DND-41 (cell line): ENCODE data around the gene NRG2.

Experiments used
- ATAC-seq: fragments of 200-7000 bp; cut with Tn5 transposase; 3 replicates; pipeline ENCODE4 v1.9.1; 2021; ENCODE audit warnings: low read depth; ENCODE audit not compliant: insufficient read depth
- DNase-seq: peaks from one replicate; pipeline ENCODE4 v3.0.0-alpha.2; 2020
- H2AFZ ChIP-seq: 2 replicates; pipeline ENCODE4 v1.6.0; 2012; ENCODE audit warnings: low read depth, low read length
- H3K27ac ChIP-seq: 2 replicates; pipeline ENCODE4 v1.5.1; 2012; ENCODE audit warnings: low read length, inconsistent platforms
- H3K27me3 ChIP-seq: fragments of 200-600 bp; sonication (generic); 2 replicates; pipeline ENCODE4 v1.6.0; 2012; ENCODE audit warnings: low read length, mild to moderate bottlenecking, inconsistent platforms; ENCODE audit not compliant: insufficient read depth, poor library complexity
- H3K36me3 ChIP-seq: 2 replicates; pipeline ENCODE4 v1.5.1; 2012; ENCODE audit warnings: low read length, inconsistent platforms; ENCODE audit not compliant: insufficient read depth
- H3K4me1 ChIP-seq: 2 replicates; pipeline ENCODE4 v1.5.1; 2012; ENCODE audit warnings: mild to moderate bottlenecking, low read length; ENCODE audit not compliant: insufficient read depth
- H3K4me2 ChIP-seq: 2 replicates; pipeline ENCODE4 v1.6.0; 2012; ENCODE audit warnings: mild to moderate bottlenecking, moderate library complexity, low read length, inconsistent platforms; ENCODE audit not compliant: insufficient read depth
- H3K4me3 ChIP-seq, 2 experiments: fragments of 200-600 bp in 1 of 2; shearing (Covaris generic) in 1 of 2; 2 replicates each; pipeline ENCODE4 v1.5.1; 2012 to 2016; ENCODE audit warnings: inconsistent platforms in 2 of 2, low read length in 2 of 2, mild to moderate bottlenecking in 2 of 2, low read depth in 1 of 2, moderate library complexity in 1 of 2
- H3K79me2 ChIP-seq: 2 replicates; pipeline ENCODE4 v1.6.0; 2012; ENCODE audit warnings: low read length, inconsistent platforms; ENCODE audit not compliant: insufficient read depth
- H3K9ac ChIP-seq: 2 replicates; pipeline ENCODE4 v1.6.0; 2012; ENCODE audit warnings: low read depth, mild to moderate bottlenecking, inconsistent platforms, low read length, moderate library complexity
- H3K9me3 ChIP-seq: 2 replicates; pipeline ENCODE4 v1.5.1; 2012; ENCODE audit warnings: low read length, moderate library complexity, mild to moderate bottlenecking, inconsistent platforms; ENCODE audit not compliant: insufficient read depth, severe bottlenecking
- H4K20me1 ChIP-seq: 2 replicates; pipeline ENCODE4 v1.6.0; 2012; ENCODE audit warnings: low read length; ENCODE audit not compliant: insufficient read depth
- CTCF ChIP-seq: IDR thresholded peaks from 2 replicates; pipeline ENCODE4 v1.5.1; 2012; ENCODE audit warnings: borderline replicate concordance, low read length, moderate library complexity, mild to moderate bottlenecking; ENCODE audit not compliant: poor library complexity, severe bottlenecking; ENCODE audit errors: extremely low read depth
- EZH2 ChIP-seq: IDR thresholded peaks from 3 replicates; pipeline ENCODE4 v1.6.1; 2012; ENCODE audit warnings: borderline replicate concordance, low read depth, mild to moderate bottlenecking, moderate library complexity, low read length, inconsistent platforms; ENCODE audit not compliant: severe bottlenecking

The NRG2 gene

GRCh38 chr5:139998837-139999236 is 44.3 kb downstream of the NRG2 start:
- Histone ChIP-seq H3K4me3 (no peak overlapping the region), H3K4me1 (no peaks in the 10 kb centered on the region), H3K36me3 (no peaks in the 10 kb centered on the region), H4K20me1 (no peaks in the 10 kb centered on the region), H2AFZ (no peak overlapping the region), H3K9me3 (no peaks in the 10 kb centered on the region), H3K79me2 (no peaks in the 10 kb centered on the region), H3K27me3 (peaks cover 41% of the 10 kb centered on the region), H3K27ac (no peak overlapping the region), H3K4me2 (no peak overlapping the region), H3K9ac (no peak overlapping the region)
- TF ChIP-seq EZH2 (no peak), CTCF (no peak)
- ATAC-seq (0 out of 3 replicates have a peak, but pooled peaks have one; percentile 39), DNase-seq (no peak)

- Histone ChIP-seq H3K79me2 (no peaks in the 10 kb centered on the region), H3K9ac (no peak overlapping the region), H3K4me1 (no peaks in the 10 kb centered on the region), H2AFZ (no peak overlapping the region), H3K4me3 (no peak overlapping the region), H3K27me3 (peaks cover 38% of the 10 kb centered on the region), H3K36me3 (no peaks in the 10 kb centered on the region), H3K27ac (no peak overlapping the region), H4K20me1 (no peaks in the 10 kb centered on the region), H3K9me3 (no peaks in the 10 kb centered on the region), H3K4me2 (no peak overlapping the region)
- DNase-seq (no peak), ATAC-seq (no peak)
- TF ChIP-seq EZH2 (no peak), CTCF (no peak)
These were observed 45.8 kb downstream of the NRG2 start for GRCh38 chr5:139997276-139997675.

- H3K27ac ChIP-seq: no peak overlapping the region
- H3K36me3 ChIP-seq: no peaks in the 10 kb centered on the region
- no peaks in the 10 kb centered on the region for H3K79me2 ChIP-seq
- H3K9me3 ChIP-seq: no peaks in the 10 kb centered on the region
- no peak overlapping the region for H3K9ac ChIP-seq
- no peak overlapping the region for H3K4me3 ChIP-seq
- H3K4me1 ChIP-seq: no peaks in the 10 kb centered on the region
- H3K4me2 ChIP-seq: no peak overlapping the region
- H2AFZ ChIP-seq: no peak overlapping the region
- H3K27me3 ChIP-seq: peaks cover 37% of the 10 kb centered on the region
- ATAC-seq (no peak), DNase-seq (no peak)
- H4K20me1 ChIP-seq: no peaks in the 10 kb centered on the region
- no peak for TF ChIP-seq CTCF
- no peak for TF ChIP-seq EZH2
These were observed 47.2 kb downstream of the NRG2 start for GRCh38 chr5:139995929-139996328.

- no peak for TF ChIP-seq CTCF
- Histone ChIP-seq H4K20me1 (no peaks in the 10 kb centered on the region), H3K27ac (no peak overlapping the region), H3K27me3 (peaks cover 32% of the 10 kb centered on the region), H3K36me3 (no peaks in the 10 kb centered on the region), H3K4me2 (no peak overlapping the region), H3K9me3 (no peaks in the 10 kb centered on the region), H3K4me3 (no peak overlapping the region), H3K9ac (no peak overlapping the region), H3K4me1 (no peaks in the 10 kb centered on the region), H3K79me2 (no peaks in the 10 kb centered on the region), H2AFZ (no peak overlapping the region)
- ATAC-seq (no peak), DNase-seq (no peak)
These were observed 48.9 kb downstream of the NRG2 start for GRCh38 chr5:139994234-139994633.
